Activated CD8-positive, alpha-beta memory T cell treated with anti-CD3 and anti-CD28 coated beads, Interleukin-2, amount 10 ng/mL, durations not matched to agents 7 days and 5 days (primary cell): ENCODE measurements around the gene PUS1. TPM values are rescaled to one million over a fixed set of nuclear protein-coding genes. Genes with fewer than 3 reads are reported as not detected.
"Not testable (repeated sequence)": the region's sequence is repeated elsewhere in the genome, so short reads cannot be mapped to it uniquely, and the experiment has no call there.

Experiments used
- ATAC-seq: fragments of 150-1000 bp; cut with Tn5 transposase; one replicate; pipeline ENCODE4 v1.10.0; 2021; ENCODE audit warnings: moderate library complexity
- CTCF ChIA-PET: fragments of 350-600 bp; sonication (Branson Sonifier 250); formaldehyde crosslinking; loops from one replicate; lab custom pipeline; 2021; ENCODE audit warnings: antibody characterized with exemption; lab: Charles Lee
- DNase-seq: peaks from one replicate; pipeline ENCODE4 v3.0.0-alpha.2; 2020
- H3K27ac Mint-ChIP-seq: one replicate; pipeline ENCODE4 v1.8.0; 2021; ENCODE audit warnings: mild to moderate bottlenecking, mixed read lengths
- H3K27me3 Mint-ChIP-seq: one replicate; pipeline ENCODE4 v1.8.0; 2021; ENCODE audit warnings: mixed read lengths
- H3K36me3 Mint-ChIP-seq: one replicate; pipeline ENCODE4 v1.8.0; 2021; ENCODE audit warnings: mild to moderate bottlenecking, mixed read lengths
- H3K4me1 Mint-ChIP-seq: one replicate; pipeline ENCODE4 v1.8.0; 2021; ENCODE audit warnings: mixed read lengths
- H3K4me3 Mint-ChIP-seq: one replicate; pipeline ENCODE4 v1.8.0; 2021; ENCODE audit warnings: mild to moderate bottlenecking, moderate library complexity, mixed read lengths
- H3K9me3 Mint-ChIP-seq: one replicate; pipeline ENCODE4 v1.8.0; 2022; ENCODE audit warnings: low read depth, mixed read lengths
- total RNA-seq, 2 experiments: library from RNA; stranded (reverse); gene quantifications; one replicate each; pipeline ENCODE4 v1.2.3, GENCODE V29; 2021

PUS1 gene
- total RNA-seq, 2 experiments from 2014 or later = 64.2 to 69.3 TPM

DNA sequence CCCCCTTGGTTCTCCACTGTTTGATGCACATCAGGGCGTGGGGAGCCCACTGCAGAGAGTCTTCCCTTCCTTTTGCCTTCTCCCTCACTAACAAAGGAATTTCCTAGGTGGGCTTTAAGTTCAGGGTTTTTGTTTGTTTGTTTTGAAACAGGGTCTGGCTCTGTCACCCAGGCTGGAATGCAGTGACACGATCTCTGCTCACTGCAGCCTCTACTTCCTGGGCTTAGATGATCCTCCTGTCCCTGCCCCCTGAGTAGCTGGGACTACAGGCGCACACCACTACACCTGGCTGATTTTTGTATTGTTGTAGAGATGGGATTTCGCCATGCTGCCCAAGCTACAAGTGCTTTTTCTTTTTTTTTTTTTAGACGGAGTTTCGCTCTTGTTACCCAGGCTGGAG, 54.5 kb downstream of the PUS1 start:
- no peaks in the 10 kb centered on the region for H3K9me3 Mint-ChIP-seq
- H3K27me3 Mint-ChIP-seq = no peaks in the 10 kb centered on the region
- ATAC-seq = no peak
- DNase-seq = peak; percentile 8
- H3K4me1 Mint-ChIP-seq = peaks cover 5% of the 10 kb centered on the region
- peaks cover 28% of the 10 kb centered on the region for H3K36me3 Mint-ChIP-seq
- no peak overlapping the region for H3K27ac Mint-ChIP-seq
- CTCF ChIA-PET = no interaction called here
- H3K4me3 Mint-ChIP-seq = no peak overlapping the region

- Mint-ChIP-seq H3K9me3 (no peaks in the 10 kb centered on the region), H3K36me3 (peaks cover 28% of the 10 kb centered on the region), H3K4me3 (no peak overlapping the region), H3K27me3 (no peaks in the 10 kb centered on the region), H3K4me1 (peaks cover 5% of the 10 kb centered on the region), H3K27ac (peak overlapping the region; percentile 56)
- peak; percentile 8 for DNase-seq
- CTCF ChIA-PET = interaction anchor here (0.8 kb wide), 1 partner anchor 159 kb away, joined by 3 read pairs; no protein-coding TSS in a partner anchor
- no peak for ATAC-seq
Observed at GRCh38 chr12:131984334-131984733, 55.3 kb downstream of the PUS1 start.

GRCh38 chr12:131985510-131985875, 56.4 kb downstream of the PUS1 start:
- H3K9me3 Mint-ChIP-seq, CTCF ChIA-PET, H3K27ac Mint-ChIP-seq, H3K27me3 Mint-ChIP-seq, DNase-seq, ATAC-seq, H3K4me3 Mint-ChIP-seq, H3K4me1 Mint-ChIP-seq: not testable (repeated sequence)
- peaks cover 24% of the 10 kb centered on the region for H3K36me3 Mint-ChIP-seq

- DNase-seq = no peak
- ATAC-seq = no peak
- Mint-ChIP-seq H3K9me3 (no peaks in the 10 kb centered on the region), H3K27ac (peak overlapping the region; percentile 9), H3K4me3 (no peak overlapping the region), H3K27me3 (no peaks in the 10 kb centered on the region), H3K4me1 (peaks cover 5% of the 10 kb centered on the region), H3K36me3 (peaks cover 25% of the 10 kb centered on the region)
- CTCF ChIA-PET = interaction anchor here (0.6 kb wide), 1 partner anchor 73 kb away, joined by 3 read pairs; no protein-coding TSS in a partner anchor
Observed at GRCh38 chr12:131986361-131986760, 57.3 kb downstream of the PUS1 start.

- DNase-seq = no peak
Observed at GRCh38 chr12:131986910-131987309, 57.8 kb downstream of the PUS1 start.

GRCh38 chr12:131987552-131987951, 58.5 kb downstream of the PUS1 start:
- Mint-ChIP-seq H3K9me3 (no peaks in the 10 kb centered on the region), H3K27me3 (no peaks in the 10 kb centered on the region), H3K4me1 (peaks cover 3% of the 10 kb centered on the region), H3K4me3 (no peak overlapping the region), H3K27ac (peak overlapping the region; percentile 51), H3K36me3 (peaks cover 31% of the 10 kb centered on the region)
- DNase-seq = peak; percentile 16
- no peak for ATAC-seq
- CTCF ChIA-PET = no interaction called here

More at GRCh38 chr12:131986910-131987309, 57.8 kb downstream of the PUS1 start:
- Mint-ChIP-seq H3K9me3 (no peaks in the 10 kb centered on the region), H3K27ac (no peak overlapping the region), H3K4me3 (no peak overlapping the region), H3K36me3 (peaks cover 25% of the 10 kb centered on the region), H3K27me3 (no peaks in the 10 kb centered on the region), H3K4me1 (peaks cover 5% of the 10 kb centered on the region)
- CTCF ChIA-PET = interaction anchor here (0.6 kb wide), 1 partner anchor 74 kb away, joined by 3 read pairs; no protein-coding TSS in a partner anchor
- no peak for ATAC-seq

DNA sequence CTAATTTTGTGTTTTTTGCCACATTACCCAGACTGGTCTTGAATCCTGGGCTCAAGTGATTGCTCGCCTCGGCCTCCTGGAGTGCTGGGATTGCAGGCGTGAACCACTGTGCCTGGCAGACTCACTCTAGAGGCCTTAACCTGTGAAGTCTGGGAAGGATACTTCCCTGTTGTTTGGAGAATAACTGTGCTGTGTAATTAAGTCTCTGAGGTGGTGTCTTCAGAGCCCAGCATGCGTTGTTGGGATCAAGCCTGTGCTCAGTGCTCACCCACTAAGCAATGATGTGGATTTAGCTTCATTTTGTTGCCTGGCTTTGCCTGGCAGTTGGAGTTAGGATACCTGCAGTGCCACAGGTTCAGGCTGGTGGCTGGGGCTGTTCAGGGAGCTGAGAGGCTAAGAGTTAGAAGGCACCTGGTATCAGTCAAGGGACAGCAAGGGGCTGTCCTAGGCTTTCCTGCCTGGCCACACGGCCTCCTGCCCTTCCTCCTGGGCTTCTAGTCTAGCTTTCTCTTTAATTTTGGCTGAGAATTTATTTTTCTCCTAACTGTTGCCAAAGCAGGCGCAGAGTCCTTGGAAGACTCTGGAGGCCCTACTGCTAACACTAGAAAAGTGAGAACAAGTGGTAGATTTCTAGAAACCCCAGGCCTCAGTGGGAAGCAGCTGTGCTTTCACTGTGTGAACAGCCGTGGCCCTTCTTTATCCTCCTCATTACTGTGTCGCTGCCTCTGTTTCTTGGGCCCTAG, 59.1 kb downstream of the PUS1 start:
- H3K27me3 Mint-ChIP-seq = no peaks in the 10 kb centered on the region
- peaks cover 3% of the 10 kb centered on the region for H3K4me1 Mint-ChIP-seq
- ATAC-seq (no peak), DNase-seq (peak; percentile 4)
- H3K9me3 Mint-ChIP-seq = no peaks in the 10 kb centered on the region
- H3K36me3 Mint-ChIP-seq = peaks cover 31% of the 10 kb centered on the region
- CTCF ChIA-PET = no interaction called here
- H3K4me3 Mint-ChIP-seq = no peak overlapping the region
- H3K27ac Mint-ChIP-seq = peak overlapping the region; percentile 12

- ATAC-seq = no peak
- H3K27me3 Mint-ChIP-seq = no peaks in the 10 kb centered on the region
Observed at GRCh38 chr12:131989021-131989420, 59.9 kb downstream of the PUS1 start.

GRCh38 chr12:131990066-131990979, 61.2 kb downstream of the PUS1 start:
- CTCF ChIA-PET = interaction anchor here (0.7 kb wide), 1 partner anchor 28 kb away, joined by 3 read pairs; no protein-coding TSS in a partner anchor
- peaks cover 40% of the 10 kb centered on the region for H3K36me3 Mint-ChIP-seq
- H3K4me1 Mint-ChIP-seq = no peaks in the 10 kb centered on the region

More at GRCh38 chr12:131989021-131989420, 59.9 kb downstream of the PUS1 start:
- CTCF ChIA-PET = no interaction called here
- no peaks in the 10 kb centered on the region for H3K9me3 Mint-ChIP-seq
- DNase-seq = peak; percentile 27
- no peak overlapping the region for H3K4me3 Mint-ChIP-seq
- peaks cover 3% of the 10 kb centered on the region for H3K4me1 Mint-ChIP-seq
- H3K27ac Mint-ChIP-seq = no peak overlapping the region
- peaks cover 33% of the 10 kb centered on the region for H3K36me3 Mint-ChIP-seq

GRCh38 chr12:131990980-131991305, 61.9 kb downstream of the PUS1 start:
- Mint-ChIP-seq H3K9me3 (no peaks in the 10 kb centered on the region), H3K36me3 (peaks cover 41% of the 10 kb centered on the region), H3K4me1 (no peaks in the 10 kb centered on the region), H3K27me3 (no peaks in the 10 kb centered on the region), H3K4me3 (no peak overlapping the region), H3K27ac (no peak overlapping the region)
- no peak for ATAC-seq
- DNase-seq = peak; percentile 8
- CTCF ChIA-PET = no interaction called here

More at GRCh38 chr12:131990066-131990979, 61.2 kb downstream of the PUS1 start:
- no peaks in the 10 kb centered on the region for H3K27me3 Mint-ChIP-seq
- ATAC-seq = no peak
- no peak overlapping the region for H3K27ac Mint-ChIP-seq
- H3K4me3 Mint-ChIP-seq = no peak overlapping the region
- H3K9me3 Mint-ChIP-seq = no peaks in the 10 kb centered on the region
- DNase-seq = peak; percentile 31

GRCh38 chr12:131991816-131992430, 62.8 kb downstream of the PUS1 start:
- DNase-seq = peak; percentile 14
- Mint-ChIP-seq H3K27ac (no peak overlapping the region), H3K27me3 (no peaks in the 10 kb centered on the region), H3K36me3 (peaks cover 36% of the 10 kb centered on the region), H3K9me3 (no peaks in the 10 kb centered on the region), H3K4me3 (no peak overlapping the region), H3K4me1 (no peaks in the 10 kb centered on the region)
- no peak for ATAC-seq
- CTCF ChIA-PET = no interaction called here

GRCh38 chr12:131994589-131994988, 65.5 kb downstream of the PUS1 start:
- DNase-seq (no peak), ATAC-seq (no peak)
- Mint-ChIP-seq H3K9me3 (no peaks in the 10 kb centered on the region), H3K36me3 (peaks cover 41% of the 10 kb centered on the region), H3K27me3 (no peaks in the 10 kb centered on the region), H3K4me1 (no peaks in the 10 kb centered on the region), H3K27ac (no peak overlapping the region), H3K4me3 (no peak overlapping the region)
- CTCF ChIA-PET = no interaction called here
